ENCODE results near the gene MAL.

The MAL gene

GRCh38 chr2:95046371-95047112 lies 21.0 kb downstream of the MAL start:
- TF ChIP-seq CTCF (IDR thresholded peaks at IDR 0.05; ENCODE audit: low read depth, low read length) = no peak
- H3K4me3 ChIP-seq (replicated peaks in 1 of 2; ENCODE audit: low read depth in 2 of 2, low read length in 2 of 2) = no peak overlapping the region
- DNase-seq (ENCODE audit: low read depth in 2 of 2) = no peak

DNA sequence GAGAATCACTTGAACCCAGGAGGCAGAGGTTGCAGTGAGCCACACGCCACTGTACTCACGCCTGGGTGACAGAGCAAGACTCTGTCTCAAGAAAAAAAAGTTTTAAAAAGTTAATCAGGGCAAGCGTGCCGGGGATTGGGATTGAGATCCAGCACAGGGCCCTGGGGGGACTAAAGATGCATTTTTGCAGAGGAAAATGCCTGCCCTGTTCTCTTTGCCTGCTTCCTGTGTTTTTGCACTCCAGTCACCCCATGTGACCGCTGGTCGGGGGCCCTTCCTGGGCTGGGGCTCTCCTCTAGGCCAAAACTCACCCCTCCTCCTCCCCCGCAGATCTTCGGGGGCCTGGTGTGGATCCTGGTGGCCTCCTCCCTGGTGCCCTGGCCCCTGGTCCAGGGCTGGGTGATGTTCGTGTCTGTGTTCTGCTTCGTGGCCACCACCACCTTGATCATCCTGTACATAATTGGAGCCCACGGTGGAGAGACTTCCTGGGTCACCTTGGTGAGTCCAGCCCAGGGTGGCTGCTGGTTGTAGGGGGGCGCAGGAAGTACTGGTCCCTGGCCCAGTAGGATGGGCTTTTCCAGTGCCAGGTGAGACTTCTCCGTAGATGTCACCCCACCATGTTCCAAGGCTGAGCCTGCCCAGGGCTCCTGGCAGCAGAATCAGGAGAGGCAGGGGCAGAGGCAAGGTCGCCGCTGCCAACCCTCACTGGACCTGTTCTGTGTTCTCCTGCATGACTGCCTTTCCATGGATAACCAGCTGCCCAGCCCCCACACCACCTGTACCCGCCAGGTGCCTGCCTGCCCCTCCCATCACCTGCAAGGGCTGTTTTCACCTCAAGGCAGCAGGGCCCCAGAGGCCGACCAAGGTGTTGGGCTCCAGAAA lies 22.4 kb downstream of the MAL start:
- DNase-seq (ENCODE audit: low read depth in 2 of 2) = no peak
- H3K4me3 ChIP-seq (replicated peaks in 1 of 2; ENCODE audit: low read depth in 2 of 2, low read length in 2 of 2) = no peak overlapping the region
- no peak for TF ChIP-seq CTCF (IDR thresholded peaks at IDR 0.05; ENCODE audit: low read depth, low read length)

- DNase-seq (ENCODE audit: low read depth in 2 of 2) = no peak
These were observed 23.5 kb downstream of the MAL start for GRCh38 chr2:95048825-95049682.

DNA sequence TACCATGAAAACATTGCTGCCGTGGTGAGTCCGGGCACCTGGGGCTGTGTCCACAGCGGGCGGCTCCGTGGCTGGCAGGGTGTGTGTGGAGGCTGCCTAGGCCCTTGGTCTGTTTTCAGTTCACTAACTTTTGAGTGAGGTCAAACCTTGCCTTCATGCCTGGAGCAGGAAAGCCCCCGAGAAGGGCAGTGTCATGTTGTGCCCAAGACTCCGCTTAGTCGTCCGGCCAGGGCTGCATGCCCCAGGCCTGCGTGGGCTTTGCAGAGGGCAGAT lies 24.1 kb downstream of the MAL start:
- DNase-seq (ENCODE audit: low read depth in 2 of 2) = no peak
- no peak for TF ChIP-seq CTCF (IDR thresholded peaks at IDR 0.05; ENCODE audit: low read depth, low read length)
- H3K4me3 ChIP-seq (replicated peaks in 1 of 2; ENCODE audit: low read depth in 2 of 2, low read length in 2 of 2) = no peak overlapping the region

More at GRCh38 chr2:95048825-95049682, 23.5 kb downstream of the MAL start:
- no peak for TF ChIP-seq CTCF (IDR thresholded peaks at IDR 0.05; ENCODE audit: low read depth, low read length)
- no peak overlapping the region for H3K4me3 ChIP-seq (replicated peaks in 1 of 2; ENCODE audit: low read depth in 2 of 2, low read length in 2 of 2)

DNA sequence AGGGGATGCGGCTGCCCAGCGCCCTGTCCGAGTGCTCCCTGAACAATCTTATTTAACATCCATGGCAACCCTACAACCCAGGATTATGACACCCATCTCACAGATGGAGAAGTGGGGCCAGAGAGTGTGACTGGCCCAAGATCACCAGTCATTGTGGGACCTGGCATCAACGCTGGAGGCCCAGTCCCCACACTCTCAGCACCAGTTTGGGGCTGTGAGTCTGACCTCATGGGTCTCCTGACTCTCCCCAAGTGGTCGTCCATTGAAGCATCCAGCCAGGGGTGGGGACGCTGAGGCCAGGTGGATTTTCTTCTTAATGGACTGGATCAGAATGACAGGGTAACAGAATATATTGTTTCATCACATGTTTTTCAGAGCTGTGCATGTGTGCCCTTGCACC lies 24.5 kb downstream of the MAL start:
- no peak for TF ChIP-seq CTCF (IDR thresholded peaks at IDR 0.05; ENCODE audit: low read depth, low read length)
- no peak overlapping the region for H3K4me3 ChIP-seq (replicated peaks in 1 of 2; ENCODE audit: low read depth in 2 of 2, low read length in 2 of 2)
- DNase-seq (ENCODE audit: low read depth in 2 of 2) = no peak

DNA sequence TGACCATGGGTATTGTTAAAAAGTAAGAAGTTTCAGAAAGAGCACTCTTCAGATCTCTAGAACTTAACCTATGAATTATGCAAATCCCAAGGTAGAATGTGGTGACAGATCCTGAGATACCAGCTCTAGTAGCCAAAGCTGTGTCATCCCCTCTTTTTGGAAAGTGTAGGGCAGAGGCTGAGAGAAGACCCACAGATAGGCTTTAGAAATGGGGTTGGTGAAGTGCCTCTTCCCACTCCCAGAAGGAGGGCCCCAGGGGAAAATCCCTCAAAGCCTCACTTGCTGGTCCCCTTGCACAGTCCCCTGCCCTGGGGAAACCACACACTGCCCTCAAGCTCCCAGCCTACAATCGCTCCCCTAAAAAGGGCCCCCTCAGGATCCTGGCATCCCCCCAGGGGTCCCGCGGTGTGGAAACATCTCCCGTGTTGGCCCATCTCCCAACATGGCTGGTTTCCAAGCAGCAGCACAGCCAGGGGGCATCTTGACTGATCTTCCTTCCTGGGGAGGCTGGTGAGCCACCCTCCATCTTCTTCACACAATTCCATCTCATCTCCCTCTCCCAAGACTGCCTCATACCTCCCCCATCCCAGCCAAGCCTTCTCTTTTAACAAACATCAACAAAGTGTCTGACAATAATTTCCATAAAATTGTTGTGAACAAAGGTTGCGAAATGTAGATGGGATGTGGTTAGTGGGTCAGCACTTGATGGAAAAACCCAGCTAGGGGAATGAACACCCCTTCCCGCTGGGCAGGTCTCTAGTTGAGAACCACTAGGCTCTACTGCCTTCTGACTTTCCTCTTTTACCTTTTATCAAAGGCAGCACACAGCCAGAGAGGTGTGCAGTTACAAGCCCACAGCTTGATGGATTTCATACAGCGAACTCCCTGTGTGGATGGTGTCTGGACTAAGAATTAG lies 25.1 kb downstream of the MAL start:
- H3K4me3 ChIP-seq (replicated peaks in 1 of 2; ENCODE audit: low read depth in 2 of 2, low read length in 2 of 2) = no peak overlapping the region
- no peak for DNase-seq (ENCODE audit: low read depth in 2 of 2)
- TF ChIP-seq CTCF (IDR thresholded peaks at IDR 0.05; ENCODE audit: low read depth, low read length) = no peak
